ENCODE results near the gene ASH1L. TPM values are rescaled to one million over a fixed set of nuclear protein-coding genes. Genes with fewer than 3 reads are reported as not detected.

The ASH1L gene
- total RNA-seq, 1 donor from 2014 or later = 66.9 TPM

DNA sequence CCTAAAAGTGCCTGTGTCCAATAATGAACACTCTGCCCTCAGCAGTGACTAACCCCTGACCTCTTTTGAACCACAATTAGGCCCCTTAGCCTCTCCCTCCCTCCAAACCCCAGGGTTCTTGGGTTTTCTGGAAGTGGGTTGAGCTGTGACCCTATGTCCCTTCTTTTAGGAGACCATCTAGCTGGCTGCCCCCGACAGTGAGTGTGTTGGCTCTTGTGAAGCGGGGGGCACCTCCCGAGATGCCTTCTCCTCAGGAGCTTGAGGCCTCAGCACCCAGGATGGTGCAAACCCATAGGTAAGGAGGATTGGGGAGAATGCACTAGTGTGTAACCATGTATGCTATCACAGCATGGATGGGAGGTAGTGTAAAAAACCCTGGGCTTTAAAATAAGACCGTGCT lies 234.6 kb downstream of the ASH1L start:
- DNase-seq = no peak

DNA sequence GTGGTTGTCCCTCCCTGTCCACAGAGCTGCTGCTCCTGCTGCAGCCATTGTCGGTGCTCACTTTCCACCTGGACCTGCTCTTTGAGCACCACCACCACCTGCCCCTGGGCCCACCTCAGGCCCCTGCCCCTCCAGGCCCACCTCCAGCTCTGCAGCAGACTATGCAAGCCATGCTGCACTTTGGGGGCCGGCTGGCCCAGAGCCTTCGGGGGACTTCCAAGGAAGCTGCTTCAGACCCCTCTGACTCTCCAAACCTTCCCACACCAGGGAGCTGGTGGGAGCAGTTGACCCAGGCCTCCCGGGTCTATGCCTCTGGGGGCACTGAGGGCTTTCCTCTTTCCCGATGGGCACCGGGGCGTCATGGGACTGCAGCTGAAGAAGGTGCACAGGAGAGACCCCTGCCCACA lies 236.0 kb downstream of the ASH1L start:
- DNase-seq = no peak

DNA sequence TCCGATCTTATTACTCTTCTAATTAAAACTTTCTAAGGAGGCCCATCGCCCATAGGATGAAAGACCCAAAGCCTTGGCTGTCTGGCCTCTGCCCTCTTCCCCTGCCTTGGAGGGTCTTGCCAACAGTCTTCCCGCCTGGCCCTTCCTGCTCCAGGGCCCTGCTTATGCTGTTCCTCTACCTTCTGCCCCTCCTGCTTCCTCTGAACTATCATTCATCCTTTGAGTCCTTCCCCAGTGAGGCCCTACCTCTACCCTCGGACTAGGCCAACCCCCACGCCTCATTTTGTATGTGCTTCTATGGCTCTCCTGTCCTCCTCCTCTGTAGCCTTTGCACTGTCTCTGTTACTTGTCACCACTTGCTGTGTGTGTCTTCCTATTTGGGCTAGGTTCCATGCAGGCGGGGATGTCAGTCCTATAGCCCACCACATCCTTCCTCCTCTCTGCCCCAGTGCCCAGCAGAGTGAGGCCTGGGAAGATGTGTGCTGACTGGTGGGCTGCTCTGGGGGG lies 236.5 kb downstream of the ASH1L start:
- DNase-seq = no peak

DNA sequence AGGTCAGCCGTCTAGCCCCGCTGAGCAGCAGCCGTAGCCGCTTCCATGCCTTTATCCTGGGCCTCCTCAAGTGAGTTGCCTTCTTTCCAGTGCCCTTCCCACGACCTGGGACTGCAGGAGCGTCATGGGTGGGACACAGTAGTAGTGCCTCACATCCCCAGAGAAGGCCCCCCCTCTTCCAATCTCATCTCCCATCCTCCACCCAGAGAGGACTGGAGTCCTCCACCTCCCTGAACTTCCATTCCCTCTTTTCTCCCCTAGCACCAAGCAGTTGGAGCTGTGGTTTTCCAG lies 237.1 kb downstream of the ASH1L start:
- DNase-seq = no peak

DNA sequence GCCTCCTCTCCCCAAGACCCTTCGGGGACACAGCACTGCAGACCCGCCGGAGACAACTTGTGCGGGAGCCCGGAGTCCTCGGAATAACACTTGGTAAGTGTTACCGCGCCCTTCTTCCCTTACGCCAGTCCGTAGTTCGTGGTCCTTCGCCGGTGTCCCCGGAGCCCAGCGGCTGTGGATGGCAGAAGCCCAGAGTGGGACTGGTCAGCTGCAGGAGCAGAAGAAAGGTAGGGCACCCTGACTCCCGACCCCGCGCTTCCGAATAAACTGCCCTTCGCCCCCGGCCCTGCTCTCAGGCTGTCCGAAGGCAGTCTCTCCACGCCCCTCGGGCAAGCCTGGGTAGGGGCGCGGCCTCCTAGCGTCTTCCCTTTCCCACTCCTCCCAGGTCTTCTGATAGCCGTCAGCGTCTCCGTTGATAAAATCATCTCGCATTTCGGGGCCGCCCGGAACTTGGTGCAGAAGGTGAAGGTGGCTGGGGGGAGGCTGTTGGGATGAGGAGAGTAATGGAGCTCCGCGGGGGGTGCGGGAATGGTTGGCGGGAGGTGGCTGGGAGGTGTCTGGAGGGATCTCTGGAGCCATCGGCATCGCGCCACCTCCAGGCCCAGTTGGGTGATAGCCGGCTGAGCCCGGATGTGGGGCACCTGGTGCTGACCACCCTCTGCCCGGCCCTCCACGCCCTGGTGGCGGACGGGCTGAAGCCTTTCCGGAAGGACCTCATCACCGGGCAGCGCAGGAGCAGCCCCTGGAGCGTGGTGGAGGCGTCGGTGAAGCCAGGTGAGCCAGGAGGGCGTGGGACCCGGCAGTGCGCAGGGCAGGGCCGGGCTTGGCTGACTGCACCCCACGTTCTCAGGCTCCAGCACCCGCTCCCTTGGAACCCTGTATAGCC lies 237.6 kb downstream of the ASH1L start:
- DNase-seq = peak; percentile 50

DNA sequence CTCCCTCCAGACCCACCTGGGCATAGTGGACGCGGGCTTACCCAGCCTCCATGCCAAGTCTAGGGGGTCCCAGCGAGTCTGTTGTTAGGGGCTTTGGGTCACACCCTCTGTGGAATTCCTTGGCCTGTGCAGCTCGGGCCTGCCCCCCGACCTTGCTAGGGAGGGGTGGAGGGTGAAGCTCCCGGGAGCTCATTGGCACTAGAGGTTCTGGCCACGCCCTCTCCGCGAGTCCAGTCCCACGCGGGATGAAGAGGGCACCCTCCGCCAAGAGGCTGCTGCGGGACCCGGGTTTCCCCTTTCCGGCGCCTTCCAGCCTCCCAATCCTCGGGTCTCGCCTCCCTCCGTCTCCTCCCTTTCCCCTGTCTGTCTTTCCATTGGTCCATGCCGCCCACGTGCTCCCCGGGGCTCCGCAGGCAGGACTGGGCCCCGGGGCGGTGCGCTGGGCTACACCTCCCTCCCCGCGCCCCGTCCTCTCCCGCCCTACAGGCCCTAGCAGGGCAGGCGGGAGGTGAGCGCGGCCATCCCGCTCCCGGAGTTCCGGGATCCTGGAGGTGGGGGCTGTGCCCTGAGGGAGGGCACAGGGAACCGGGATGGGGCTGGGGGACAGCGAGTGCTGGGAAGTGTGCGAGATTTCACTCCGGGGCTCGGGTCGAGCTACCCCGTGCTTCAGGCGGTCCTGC lies 238.4 kb downstream of the ASH1L start:
- peak; percentile 98 for DNase-seq

DNA sequence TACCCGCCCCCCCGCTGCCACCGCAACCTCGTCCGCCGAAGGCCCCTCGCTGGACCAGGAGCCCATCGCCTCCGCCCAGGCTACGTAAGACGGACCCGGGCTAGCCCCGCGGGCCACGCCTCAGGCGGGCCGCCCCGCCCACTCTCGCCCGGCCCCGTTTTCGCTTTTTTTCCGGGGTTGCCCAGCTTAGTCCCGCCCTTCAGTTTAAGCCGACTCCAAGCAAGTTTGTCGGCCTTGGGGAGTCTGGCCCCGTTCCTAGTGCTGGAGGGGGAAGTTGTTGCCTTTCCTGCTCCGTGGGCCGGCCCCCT lies 238.9 kb downstream of the ASH1L start:
- peak; percentile 94 for DNase-seq

DNA sequence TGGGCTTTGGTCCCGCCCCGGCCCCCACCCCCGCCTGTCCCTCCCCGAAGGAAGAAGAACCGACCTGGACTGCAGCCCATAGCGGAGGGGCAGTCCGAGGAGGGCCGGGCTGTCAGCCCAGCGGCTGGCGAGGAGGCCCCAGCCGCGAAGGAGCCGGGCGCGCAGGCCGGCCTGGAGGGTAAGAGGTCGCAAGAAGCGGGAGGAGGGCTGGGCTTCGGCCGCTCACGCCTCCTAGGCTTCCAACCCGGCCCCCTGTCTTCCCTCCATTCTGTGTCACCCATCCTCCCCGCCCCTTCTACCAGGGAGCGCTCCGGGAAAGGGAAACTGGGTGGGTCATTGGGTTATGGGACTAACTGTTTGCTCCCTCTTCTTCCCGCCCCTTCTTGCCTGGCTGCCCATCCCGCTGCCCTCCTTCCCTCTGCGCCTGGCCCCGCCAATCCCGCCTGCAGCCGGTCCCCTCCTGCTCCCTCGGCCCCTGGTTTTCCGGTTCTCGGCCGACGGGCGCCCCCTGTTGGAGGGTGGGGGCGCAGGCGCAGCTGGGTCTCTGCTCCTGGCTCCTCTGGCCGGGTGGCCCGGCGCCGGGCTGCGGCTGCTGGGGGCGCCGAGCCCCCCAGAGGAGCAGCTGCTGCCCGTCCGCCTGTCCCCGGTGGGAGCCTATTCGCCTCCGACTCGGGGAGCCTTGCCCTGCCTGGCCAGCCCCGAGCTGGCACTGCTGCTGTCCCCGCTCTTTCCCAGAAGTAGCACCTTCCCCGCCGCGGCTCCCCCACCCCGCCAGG lies 239.5 kb downstream of the ASH1L start:
- DNase-seq = peak; percentile 96

DNA sequence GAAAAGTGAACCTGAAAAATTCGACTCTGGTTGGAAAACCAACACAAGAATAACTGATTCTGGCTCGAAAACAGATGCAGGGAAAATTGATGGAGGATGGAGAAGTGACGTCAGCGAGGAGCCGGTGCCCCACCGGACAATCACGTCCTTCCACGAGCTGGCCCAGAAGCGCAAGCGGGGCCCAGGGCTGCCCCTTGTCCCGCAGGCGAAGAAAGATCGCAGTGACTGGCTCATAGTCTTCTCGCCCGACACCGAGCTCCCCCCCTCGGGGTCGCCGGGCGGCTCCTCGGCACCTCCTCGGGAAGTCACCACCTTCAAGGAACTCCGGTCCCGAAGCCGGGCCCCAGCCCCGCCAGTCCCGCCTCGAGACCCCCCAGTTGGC lies 240.0 kb downstream of the ASH1L start:
- DNase-seq = peak; percentile 53

DNA sequence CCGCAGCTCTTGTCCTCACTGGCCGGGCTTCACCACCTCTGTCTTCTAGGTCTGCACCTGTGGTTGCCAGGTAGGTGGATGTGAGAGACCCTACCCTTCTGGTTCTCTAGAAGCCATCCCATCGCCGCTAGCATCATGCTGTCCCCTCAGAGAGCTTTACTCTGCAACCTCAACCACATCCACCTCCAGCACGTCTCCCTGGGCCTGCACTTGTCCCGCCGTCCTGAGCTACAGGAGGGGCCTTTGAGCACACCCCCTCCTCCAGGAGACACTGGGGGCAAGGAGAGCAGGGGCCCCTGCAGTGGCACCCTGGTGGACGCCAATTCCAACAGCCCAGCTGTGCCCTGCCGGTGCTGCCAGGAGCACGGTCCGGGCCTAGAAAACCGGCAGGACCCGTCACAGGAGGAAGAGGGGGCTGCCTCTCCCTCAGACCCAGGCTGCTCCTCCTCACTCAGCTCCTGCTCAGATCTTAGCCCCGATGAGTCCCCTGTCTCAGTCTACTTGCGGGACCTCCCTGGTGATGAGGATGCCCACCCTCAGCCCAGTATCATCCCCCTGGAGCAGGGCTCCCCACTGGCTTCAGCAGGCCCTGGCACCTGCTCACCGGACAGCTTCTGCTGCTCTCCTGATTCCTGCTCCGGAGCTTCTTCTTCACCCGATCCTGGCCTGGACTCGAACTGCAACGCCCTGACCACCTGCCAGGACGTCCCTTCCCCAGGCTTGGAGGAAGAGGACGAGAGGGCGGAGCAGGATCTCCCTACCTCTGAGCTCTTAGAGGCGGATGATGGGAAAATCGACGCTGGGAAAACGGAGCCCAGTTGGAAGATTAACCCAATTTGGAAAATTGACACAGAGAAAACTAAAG lies 240.7 kb downstream of the ASH1L start:
- peak; percentile 30 for DNase-seq

DNA sequence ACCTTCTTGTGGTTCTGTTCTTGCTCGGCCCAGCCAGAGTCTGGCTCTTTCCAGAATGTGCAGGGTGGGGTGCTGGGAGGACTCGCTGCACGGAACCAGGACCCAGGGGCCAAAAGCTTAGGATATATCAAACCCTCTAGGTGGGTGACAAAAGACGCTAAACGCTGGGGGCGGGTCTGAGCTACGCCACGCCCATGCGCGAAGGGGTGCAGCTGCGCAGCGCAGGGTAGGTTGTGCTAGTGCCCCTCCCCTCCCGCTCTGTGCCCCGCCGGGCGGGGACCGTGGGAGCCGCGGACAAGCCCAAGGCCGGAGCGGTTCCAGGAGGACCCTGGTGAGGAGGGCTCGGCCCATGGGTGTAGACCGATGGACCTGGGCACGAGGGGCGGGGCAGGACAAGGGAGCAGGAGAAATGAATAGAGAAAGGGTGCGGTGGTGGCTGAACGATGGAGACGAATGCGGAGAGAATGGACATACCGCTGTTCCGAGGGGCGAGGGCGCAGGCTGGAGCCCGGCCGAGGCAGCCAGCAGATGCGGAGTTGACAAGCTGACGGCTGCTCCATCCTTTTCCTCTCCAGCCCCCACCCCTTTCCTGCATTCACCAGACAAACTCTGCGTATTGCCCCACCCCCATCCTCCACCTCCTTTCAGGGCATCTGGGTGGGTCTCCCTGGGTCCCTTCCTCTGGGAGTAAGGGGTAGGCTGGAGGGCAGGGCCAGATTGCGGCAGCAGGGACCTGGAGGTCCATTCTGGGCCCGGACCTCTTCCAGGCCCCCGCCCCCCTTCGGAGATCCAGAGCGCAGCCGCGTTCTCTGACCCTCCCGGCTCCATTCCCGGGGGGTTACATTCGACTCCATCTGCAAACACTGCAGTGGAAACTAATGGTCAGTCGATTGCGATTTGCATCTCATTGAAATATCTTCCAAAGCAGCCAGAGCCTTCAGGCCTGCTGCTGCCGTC lies 241.7 kb downstream of the ASH1L start, which contains the start of gene RUSC1:
RUSC1 (plus strand) TSS at position 234 of the 957 bp plus-strand sequence. CDS start 880 bp downstream, outside the sequence.
- peak; percentile 87 for DNase-seq

DNA sequence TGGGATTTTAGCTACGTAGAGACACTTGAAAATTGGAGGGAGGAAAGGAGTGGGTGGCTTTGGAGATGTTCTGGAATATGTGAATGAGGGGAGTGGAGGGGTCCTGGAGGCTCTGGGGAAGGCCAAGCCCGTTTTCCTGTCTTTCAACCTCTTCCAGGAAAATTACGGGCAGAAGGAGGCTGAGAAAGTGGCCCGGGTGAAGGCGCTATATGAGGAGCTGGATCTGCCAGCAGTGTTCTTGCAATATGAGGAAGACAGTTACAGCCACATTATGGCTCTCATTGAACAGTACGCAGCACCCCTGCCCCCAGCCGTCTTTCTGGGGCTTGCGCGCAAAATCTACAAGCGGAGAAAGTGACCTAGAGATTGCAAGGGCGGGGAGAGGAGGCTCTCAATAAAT lies 242.4 kb downstream of the ASH1L start:
- no peak for DNase-seq

DNA sequence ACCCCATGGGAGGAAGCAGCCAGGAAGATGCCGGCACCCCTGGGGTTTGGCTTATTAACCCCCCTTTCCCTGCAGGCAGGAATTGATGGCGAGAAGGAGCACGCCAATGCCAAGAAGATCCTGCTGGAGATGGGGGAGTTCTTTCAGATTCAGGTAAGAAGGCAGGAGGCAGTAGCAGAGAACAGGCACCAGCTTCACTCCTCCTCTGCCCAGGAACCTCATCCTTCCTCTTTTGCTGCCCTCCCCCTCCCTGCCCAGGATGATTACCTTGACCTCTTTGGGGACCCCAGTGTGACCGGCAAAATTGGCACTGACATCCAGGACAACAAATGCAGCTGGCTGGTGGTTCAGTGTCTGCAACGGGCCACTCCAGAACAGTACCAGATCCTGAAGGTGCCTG lies 243.1 kb downstream of the ASH1L start:
- DNase-seq = no peak

DNA sequence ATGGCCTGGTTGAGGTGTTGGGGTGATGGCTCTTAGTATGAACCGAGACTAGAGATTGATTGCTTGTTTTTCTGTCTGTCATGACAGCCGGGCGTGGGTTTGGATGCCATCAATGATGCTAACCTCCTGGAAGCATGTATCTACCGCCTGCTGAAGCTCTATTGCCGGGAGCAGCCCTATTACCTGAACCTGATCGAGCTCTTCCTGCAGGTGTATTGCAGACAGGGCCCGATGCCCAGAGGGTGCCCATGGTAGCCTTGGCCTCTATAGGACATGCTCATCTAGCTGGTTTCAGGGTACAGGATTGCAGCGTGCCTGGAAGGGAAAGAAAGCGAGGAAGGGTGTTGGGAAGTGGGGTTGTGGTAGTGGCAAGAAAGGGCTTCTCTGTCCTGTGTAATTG lies 244.5 kb downstream of the ASH1L start:
- no peak for DNase-seq

DNA sequence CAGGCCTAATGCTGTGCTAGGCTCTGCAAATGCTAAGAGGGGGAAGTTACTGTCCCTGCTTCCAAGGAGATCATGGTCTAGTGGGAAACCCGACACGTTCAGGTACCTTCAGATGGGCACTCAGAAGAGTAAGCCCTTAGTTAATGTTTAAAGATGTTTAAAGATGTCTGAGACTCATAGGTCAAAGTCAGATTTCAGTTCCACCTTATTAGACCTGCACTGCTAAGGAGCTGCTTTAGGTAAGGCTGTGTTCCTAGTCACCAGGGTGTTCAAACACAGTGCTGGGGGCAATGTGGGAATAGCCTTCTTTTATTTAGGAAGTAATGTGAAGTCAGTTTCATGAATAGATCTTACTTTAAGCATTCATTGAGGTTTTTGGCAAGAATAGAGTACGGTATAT lies 245.7 kb downstream of the ASH1L start:
- no peak for DNase-seq

DNA sequence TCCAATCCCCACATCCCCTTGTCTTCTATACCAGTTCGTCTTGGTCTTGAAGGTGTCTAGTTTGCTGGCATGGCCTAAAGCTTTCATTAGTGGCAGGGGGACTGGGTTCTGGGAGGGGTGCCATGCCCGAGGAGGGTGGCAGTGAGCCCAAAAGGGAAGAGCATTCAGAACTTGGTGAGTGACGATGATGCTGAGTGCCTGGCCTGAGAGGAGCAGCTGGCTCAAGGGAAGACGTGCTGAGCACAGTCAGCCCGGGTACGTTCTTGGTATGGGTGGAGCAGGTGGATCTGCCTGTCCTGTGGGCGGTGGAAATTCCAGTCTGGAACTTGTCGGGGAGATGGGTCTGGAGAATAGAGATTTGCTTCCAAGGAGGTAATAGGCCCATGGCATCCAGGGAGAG lies 249.3 kb downstream of the ASH1L start:
- DNase-seq = peak; percentile 72

DNA sequence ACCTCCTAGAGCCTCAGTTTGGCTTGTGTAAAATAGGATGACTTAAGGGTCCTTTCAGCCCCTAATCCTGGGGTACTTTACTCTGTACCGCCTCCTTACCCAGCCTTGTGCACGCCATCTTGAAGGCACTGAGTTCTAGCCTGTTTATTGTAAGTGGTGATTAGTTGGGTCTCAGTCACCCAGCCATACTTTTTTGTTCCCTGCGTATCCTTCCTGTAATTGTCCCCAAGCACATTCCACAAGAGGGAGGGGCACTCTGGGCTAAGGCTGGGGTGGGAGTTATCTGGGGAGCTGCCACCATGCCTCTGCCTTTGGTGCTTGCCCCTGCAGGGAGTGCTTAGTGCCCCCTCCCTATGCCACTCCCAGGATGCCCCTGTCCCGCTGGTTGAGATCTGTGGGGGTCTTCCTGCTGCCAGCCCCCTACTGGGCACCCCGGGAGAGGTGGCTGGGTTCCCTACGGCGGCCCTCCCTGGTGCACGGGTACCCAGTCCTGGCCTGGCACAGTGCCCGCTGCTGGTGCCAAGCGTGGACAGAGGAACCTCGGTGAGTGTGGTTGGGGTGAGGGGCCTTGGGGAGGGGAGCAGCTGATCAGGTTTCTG lies 253.1 kb downstream of the ASH1L start:
- DNase-seq = peak; percentile 45

DNA sequence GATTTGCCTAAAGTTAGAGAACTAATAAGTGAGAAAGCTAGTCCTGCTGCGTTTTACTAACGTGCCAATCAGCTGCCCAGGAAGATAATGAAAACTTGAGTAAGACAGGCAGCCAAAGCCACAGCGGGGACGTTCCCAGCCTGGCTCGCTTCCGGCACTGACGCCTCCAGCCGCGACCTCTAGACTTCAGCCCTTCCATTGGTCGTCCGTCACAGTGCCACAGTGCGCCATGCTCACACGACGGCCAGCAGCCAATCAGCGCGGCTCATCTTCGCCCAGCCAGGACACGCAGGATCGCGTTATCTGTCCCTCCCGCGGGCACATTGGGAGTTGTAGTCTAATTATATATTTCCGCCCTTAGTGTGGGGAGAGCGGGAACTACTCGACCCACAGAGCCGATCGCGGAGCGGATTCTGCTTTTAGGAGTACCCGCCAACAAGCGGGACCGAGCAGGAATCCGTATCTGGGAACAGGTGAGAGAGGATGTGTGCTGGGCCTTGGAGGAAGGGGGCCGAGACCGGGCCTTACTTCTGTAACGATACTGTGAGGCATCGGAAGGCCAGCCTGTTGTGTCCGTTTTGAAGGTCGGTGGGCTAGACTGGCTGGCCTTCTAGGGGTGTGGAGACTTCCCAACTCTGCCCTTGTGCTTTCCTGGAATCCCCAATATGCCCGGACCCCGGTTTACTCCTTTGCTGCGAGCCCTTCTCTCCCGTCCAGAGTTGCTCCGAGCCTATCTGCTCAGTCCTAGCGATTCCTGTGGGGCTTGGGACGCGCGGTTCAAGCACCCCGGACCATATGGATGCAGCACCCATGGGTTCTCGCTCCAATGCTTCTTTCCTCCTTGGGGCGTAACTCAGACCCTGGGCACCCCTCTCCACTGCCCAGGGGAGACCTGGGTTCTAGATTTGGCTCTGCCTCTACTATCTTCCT lies 253.8 kb downstream of the ASH1L start, which contains the start of gene FDPS:
FDPS (plus strand) TSS at position 374 of the 930 bp plus-strand sequence. CDS start 924 bp downstream, outside the sequence.
- peak; percentile 100 for DNase-seq

DNA sequence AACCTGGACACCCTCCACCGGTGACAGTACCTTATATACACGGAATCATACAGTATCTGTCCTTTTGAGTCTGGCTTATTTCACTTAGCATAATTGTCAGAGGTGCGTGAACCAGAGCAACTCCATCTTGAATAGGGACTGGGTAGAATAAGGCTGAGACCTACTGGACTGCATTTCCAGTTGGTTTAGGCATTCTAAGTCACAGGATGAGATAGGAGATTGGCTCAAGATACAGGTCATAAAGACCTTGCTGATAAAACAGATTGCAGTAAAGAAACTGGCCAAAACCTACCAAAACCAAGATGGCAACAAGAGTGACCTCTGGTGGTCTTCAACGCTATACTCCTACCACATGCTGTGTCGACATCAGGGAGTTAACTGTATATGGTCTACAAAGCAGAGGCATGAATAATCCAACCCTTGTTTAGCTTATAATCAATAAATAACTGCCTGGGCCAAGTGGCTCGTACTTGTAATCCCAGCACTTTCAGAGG lies 255.3 kb downstream of the ASH1L start:
- DNase-seq = peak; percentile 66
